Esophagus mucosa (tissue), 1 donor: Measurements from ENCODE around the gene IMMT. TPM values are rescaled to one million over a fixed set of nuclear protein-coding genes. Genes with fewer than 3 reads are reported as not detected.
A peak's percentile ranks its signal among the peaks of the same experiment; 100 is the strongest.
"Not testable (repeated sequence)": the region's sequence is repeated elsewhere in the genome, so short reads cannot be mapped to it uniquely, and the experiment has no call there.

Experiments used
- ATAC-seq: fragments of 200-7000 bp; cut with Tn5 transposase; one replicate; pipeline ENCODE4 v1.9.1; 2020
- total RNA-seq: library from RNA; stranded (reverse); gene quantifications from one replicate; pipeline ENCODE4 v1.2.4, GENCODE V29; 2023
- donor health status: DM: yes; HTN: yes; CAD: no.

IMMT gene
- 48.7 TPM for total RNA-seq

DNA sequence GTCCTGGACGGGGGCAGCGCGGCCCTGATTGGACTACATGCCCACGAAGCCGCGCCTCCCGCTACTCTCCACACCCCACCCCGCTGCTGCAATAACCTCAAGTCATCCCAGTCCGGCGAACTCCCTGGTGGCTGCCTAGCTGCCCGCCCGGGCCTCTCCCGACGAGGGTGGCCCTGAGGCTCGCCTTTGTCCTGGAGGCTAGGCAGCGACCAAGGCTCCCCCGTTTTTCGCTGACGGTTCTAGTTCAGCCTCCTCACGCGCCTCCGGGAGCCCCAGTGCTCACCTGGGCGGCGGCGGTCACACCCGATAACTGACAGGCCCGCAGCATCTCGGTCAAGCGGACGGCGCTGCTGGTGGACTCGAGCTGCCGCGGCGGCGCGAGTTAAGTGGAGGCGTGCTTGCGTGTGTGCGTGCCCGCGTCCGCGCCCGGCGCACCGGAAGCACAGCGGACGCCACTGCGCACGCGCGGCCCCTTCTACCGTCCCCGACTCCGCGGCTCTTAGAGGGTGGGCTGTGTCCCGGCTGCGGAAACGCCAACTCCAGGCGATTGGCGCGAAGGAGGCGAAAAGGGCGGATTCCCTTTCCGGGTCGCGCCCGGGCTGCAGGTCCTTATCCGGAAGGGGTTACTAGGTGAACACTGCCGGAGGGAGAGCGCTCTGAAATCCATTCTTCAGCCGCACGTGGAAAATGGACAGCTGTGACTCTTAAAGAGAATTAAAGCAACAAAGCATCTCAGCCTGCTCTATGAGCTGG lies at the start of gene IMMT:
TSS of gene IMMT (minus strand) at position 408 of the 753 bp plus-strand sequence. CDS start at position 328, 80 bp downstream.
- ATAC-seq, result peak; percentile 98

DNA sequence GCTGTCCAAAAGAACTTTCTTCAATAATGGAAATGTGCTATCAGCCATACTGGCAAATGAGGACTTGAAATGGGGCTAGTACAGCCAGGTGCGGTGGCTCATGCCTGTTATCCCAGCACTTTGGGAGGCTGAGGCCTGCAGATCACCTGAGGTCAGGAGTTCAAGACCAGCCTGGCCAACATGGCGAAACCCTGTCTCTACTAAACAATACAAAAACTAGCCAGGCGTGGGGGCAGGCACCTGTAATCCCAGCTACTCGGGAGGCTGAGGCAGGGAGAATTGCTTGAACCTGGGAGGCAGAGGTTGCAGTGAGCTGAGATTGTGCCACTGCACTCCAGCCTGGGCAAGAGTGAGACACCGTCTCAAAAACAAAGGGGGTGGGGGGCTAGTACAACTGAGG lies 49.5 kb upstream of the IMMT start:
- not testable (repeated sequence) for ATAC-seq

DNA sequence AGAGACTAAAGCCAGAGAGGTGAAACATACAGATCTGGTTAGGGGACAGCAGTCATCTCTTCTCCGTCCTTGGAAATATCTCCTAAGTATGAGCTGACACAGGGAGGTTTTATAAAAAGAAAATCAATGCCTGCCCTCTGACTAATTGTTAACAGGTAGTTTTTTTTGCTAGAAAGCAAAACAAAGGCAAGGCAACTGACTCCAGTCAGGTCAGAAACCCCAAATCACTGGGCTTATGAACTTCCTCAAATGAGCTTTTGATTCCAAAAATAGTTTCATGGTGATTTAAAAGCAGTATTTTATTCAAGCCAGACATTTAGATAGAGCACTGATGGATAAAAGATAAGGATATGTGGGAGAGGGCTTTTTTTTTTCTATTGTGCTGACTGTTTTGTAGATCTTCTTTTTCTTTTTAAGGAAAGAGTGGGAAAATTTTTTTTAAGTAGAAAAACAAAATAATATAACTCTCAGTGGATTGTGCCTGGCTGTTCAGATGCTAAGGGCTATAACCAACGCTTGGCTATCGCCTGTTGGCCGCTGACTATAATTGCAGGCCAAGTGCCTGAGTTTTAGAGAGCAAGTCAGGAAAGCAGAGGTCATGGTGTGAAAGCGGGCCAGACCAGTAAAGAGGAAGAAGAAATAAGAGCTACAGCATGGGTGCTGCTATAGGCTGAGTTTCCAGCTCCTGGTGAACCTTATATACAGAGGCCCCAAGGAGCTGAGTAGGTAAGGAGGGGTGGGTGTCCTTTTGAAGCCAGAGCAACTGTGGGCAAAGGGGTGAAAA lies 48.9 kb upstream of the IMMT start:
- ATAC-seq, result no peak

DNA sequence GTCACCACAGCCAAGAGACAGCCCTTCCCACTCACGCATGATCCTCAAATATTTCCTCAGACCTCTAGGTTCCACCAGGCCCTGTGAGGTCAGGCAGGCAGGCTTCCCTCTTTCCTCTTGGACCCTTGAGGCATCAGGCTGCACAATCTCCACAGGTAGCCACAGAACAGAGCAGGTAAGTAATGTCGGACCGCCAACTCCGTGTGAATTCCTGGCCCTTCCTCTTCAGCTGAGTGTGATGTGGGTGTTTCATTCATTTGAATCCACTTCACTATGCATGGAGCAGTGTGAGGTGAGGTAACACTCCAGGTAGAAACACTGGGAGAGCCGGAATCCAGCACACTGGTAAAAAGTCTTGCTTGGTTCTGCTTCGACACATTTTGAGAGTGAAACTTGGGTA lies 48.0 kb upstream of the IMMT start:
- ATAC-seq, result no peak

DNA sequence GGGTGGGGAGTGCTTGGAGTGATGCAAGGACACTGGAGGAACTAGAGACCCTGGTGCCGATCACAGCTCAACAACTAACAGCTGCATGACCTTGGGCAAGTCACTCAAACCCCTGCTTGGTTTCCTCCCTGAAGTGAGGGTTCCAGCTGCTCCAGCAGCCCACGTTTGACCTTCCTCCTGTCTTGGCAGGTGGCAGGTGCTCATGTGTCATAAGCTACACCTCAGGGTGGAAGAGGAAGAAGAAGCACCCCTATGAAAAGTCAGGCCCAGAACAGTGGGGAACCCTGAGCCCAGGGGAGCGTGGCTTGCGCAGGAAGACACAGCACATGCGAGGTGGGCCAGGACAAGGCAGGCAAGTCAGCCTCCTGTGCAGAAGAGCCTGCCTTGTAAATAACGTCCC lies 46.3 kb upstream of the IMMT start:
- no peak for ATAC-seq

DNA sequence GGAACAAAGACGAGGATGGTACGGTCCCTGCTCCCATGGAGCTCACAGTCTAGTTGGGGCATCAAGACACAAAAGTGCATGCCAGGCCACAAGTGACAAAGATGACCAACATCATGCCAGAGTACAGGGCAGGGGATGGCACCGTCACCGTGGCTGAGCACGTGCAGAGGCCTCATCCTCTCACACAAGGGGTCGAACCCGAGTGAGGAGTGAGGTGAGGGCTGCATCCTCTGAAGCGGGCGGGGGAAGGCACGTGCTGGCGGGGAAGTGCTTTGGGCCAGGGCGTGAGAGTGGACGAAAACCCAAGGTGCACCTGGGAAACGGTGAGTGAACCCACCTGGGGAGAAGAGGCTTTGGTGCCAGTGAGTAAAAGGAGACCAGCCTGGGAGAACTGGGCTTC lies 45.0 kb upstream of the IMMT start:
- ATAC-seq, result no peak

DNA sequence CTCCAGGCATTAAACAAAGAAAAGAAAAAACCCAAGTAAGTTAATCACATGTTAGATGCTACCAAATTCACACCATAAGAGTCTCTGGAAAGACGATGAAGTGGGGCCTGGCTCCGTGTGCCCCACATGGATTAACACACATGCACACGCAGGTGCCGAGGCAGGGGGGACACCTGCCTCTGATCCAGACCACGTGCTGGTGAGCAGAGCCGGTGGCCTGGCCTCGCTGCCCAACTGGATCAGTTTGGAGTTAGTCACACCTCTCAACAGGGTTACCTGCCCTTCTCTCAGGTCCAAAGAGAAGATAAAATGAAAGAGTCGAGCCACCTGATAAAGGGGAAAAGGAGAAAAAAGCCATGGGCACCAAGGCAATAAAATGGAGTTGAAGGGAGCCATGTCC lies 44.5 kb upstream of the IMMT start:
- ATAC-seq, result no peak

DNA sequence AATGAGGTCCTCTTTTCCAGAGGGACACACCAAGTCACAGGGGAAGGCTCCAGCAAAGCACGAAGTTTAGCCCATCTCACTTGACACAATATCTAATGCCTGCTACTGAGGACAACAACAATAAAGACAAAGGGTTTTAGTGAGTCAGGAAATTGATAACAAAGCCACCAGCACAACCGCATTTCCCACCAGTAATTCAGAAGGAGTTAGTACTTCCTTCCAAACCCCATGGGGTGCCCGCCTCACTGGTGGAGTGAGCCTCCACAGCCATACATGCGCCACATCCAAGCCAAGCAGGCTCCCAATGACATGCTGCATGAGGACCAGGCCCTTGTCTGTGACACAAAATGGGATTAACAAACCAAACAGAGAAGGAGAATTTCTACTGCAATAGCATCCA lies 44.1 kb upstream of the IMMT start:
- ATAC-seq, result no peak

DNA sequence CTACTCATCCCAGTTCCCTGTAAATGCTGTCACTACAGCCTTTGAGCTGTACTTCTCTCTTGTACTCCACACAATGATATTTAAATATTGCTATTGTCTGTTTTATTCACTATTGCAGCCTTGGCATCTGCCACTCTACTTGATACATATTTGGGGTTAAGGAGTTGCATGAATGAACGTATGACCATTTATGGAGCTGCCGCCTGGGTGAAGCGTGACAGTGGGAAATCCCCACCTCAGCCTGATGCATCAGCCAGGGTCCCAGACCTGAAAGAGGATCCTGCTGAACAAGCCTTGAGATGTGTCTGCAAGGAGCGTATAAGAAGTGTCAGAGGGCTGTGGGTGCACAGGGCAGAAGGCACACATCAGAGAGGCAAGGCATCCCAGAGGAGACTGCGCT lies 43.1 kb upstream of the IMMT start:
- peak; percentile 39 for ATAC-seq

DNA sequence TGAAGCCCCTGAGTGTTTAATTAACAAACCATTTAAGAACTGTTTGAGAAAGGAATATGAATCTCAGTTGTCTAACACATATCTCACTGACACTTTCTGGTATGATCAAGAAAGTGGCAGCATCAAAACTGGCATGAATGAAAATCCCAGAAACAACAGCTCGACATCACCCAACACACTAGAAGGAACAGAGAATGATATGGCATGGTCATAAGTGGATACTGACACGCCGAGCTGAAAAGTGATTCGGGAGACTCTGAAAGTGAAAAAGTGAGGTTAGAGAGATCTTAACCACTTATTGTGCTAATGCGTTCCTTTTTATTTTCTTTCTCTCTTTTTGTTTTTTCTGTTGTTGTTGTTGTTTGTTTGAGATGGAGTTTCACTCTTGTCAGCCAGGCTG lies 41.9 kb upstream of the IMMT start:
- no peak for ATAC-seq

DNA sequence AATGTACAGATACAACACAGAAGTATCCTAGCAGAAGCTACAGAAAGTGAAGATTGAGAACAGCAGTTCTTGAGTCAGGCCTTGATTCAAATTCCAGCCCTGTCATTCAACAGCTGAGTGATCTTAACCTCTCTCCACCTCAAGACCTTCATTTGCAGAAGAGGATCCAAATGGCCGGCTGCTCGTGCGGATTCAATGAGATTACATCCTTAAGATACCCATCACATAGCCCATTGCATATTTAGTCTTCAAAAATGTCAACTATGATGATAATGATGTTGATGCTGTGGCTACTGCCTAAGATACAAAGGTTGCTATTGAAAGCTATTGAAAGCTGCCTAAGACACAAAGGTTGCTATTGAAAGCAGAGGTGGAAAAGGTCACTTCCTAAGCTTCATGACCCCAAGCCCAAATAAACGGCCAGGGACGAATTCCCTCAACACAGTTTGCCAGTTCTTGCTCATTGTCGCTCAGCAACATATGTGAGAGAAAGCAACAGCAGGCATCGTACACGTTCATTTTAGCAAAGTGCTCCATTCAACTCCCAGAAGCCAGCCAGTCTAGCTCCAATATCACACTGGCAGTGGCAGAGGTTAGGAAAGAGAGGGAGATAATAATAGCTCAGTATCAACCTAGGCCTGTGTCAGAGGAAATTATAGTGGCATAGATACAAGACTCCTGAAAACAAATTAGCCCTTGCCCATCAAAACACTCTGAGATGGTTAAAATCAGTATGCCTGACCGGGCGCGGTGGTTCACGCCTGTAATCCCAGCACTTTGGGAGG lies 40.1 kb upstream of the IMMT start:
- no peak for ATAC-seq

DNA sequence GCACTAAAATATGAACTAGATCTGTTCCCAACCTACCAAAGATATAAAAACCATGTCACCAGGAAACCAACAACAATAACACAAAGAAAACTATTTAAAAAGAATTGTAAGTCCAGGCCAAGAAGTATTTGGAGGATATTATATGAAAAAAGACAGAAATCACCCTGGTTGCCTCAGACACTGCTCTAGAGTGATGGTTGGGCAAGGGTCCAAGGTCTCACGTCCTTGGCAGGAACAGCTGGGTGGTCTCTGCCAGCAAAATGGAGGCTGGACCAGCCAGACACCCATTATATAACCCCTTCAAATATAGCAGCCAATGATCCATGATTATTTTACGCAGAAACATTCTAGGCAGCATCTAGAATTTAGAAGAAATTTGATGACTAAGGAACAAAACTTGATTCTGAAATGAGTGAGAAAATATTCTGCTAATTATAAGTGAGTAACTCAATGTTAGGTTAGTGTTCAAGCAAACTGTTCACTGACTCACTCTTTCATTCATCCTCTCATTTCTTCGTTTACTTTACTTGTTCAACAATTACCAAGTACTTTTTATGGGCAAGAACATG lies 39.4 kb upstream of the IMMT start:
- ATAC-seq, result no peak

DNA sequence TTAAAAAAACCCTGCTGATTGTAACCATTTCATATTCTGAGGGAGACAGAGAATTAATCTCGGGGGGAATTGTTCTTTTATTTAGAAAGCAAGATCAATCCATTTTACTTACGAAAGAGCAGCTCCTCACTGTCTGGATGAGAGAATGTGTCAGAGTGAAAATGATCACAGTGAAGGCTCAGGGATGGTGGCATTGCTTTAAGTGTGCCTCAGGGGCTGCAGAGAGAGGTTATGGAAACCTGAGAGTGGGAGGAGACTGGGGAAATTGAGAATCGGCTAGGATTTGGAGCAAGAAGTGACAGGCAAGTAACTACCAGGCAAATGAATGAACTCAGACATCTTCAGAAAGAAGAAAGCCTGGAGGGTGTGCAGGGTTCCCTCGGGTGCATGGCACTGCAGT lies 38.2 kb upstream of the IMMT start:
- no peak for ATAC-seq

DNA sequence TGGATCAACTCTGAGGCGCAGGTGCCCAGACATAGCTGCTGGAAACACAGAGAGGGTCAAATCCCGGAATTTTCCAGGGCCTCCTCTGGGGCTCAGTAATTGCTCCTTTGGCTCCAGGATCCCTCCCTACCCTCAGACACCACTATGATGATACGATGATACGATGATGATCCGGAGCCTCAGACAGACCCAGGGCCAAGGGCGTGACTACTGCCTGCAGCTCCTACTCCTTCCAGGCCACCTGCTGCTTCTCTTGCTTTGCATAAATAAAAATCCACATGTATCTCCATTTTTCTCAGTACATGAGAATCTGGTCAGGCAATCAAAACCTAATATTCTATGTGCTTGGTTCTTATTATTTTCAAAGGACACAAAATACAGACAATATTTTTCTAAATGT lies 37.6 kb upstream of the IMMT start:
- ATAC-seq, result no peak

DNA sequence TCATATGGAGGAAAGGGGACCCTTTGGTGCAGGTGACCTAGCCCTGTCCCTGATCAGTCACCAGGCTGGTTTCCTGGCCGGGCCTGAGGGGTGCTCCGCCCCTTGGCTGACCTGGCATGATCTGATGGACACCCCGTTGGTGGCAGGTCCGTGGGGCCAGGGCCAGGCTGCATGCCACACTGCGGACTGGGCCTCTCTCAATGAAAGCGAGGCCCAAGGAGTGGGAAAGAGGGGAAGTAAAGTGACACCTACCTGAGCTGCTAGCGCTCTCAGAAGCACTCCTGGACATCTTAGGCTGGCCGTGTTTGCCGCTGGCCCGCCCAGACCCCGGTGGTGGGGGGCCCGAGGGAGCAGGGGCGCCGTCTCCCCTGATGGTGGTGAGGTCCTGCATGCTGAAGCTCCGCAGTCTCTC lies 37.1 kb upstream of the IMMT start:
- ATAC-seq, result no peak

DNA sequence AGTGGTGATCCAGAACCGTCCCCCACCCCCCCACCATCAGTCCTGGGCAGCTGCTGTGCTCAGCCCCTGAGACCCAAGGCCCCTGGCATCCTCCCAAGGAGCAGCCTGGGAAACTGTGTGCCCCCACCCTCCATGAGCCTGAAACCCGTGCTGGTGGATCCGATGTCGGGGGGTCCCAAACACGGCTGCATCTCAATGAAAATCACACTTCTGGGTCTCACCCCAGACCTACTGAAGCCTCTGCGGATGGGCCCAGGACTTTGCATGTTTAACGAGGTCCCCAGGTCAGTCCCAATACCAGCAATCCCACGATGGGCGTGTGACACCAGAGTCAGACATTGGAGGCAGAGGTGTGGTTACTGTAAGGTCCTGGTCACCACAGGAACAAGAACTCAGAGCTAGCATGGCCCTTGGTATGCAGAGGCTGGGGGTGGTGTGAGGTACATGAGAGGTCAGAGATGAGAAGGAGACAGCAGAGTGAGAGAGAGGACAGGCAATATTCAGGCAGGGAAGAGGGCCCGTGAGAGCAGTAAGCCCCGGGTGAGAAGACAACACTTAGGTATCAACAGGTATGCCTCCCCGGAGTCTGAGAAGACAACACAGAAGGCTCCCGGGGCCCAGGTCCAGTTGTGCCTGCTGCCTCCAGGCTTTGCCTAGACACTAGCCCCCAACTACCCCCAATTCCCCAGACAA lies 36.6 kb upstream of the IMMT start:
- ATAC-seq, result no peak

DNA sequence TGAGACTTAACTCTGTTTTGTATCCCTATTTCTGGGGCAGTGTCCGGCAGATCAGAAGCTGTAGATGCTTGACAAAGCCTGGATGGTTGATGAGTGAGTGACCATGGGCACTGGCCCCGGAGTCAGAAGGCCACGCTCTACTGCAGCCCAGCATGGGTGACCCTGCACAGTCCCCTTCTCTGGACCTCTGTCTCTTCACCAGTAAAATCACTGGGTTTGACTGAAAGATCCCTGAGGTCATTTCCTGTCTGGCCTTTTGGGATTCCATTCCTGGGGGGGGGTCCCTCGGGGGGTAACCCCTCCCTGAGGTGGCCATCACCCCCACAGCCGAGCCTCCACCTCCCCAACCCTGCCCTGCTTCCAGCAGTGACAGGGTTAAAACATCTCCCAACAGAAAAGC lies 35.7 kb upstream of the IMMT start:
- no peak for ATAC-seq

DNA sequence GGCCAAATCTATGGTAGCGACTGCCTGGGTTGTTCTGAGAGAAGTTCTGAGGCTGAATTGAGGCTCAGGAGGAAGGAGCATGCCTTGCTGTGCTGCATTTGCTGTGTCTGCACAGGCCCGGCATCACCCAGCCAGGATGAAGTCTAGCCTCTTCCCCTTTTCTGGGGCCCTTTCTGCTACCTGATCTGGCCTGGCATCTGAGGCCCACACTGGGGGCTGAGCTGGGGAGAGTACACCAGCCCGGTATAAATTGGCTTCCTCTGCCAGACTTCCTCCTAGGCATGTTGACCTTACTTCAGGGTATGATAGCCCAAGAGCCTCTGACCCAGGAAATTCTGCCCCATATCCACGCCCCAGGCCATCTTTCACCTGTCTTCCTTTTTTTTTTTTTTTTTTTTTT lies 34.0 kb upstream of the IMMT start:
- ATAC-seq, result peak; percentile 10

DNA sequence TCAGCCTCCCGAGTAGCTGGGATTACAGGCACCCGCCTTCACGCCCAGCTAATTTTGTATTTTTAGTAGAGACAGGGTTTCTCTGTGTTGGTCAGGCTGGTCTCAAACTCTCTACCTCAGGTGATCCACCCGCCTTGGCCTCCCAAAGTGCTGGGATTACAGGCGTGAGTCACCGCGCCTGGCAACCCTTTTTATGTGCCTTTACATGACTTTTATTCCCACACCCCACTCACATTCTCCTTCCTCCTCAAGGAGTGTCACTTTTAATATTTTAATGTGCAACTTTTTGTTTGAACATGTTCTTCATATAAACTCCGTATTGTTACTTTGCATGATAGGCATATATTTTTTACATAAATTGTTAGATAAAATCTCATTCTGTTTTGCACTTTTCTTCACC lies 33.3 kb upstream of the IMMT start:
- peak; percentile 44 for ATAC-seq

DNA sequence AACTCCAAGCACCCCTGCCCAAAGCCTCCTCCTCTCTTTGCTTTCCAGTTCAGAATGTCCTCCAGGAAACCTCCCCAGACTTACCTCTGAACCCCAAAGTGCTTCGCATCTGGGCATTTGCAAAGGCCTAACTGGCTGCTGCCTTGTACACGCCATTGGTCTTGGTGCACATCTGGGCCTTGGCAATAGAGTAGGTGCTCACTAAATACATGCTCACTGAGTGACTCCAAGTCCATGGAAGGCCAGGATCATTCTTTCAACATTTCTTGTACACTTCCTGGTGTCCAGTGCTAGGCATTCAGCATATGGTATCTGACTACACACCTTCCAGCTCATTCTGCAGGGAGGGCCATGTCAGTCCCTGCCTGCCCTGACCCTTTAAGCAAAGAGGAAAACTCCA lies 32.4 kb upstream of the IMMT start:
- ATAC-seq, result no peak

DNA sequence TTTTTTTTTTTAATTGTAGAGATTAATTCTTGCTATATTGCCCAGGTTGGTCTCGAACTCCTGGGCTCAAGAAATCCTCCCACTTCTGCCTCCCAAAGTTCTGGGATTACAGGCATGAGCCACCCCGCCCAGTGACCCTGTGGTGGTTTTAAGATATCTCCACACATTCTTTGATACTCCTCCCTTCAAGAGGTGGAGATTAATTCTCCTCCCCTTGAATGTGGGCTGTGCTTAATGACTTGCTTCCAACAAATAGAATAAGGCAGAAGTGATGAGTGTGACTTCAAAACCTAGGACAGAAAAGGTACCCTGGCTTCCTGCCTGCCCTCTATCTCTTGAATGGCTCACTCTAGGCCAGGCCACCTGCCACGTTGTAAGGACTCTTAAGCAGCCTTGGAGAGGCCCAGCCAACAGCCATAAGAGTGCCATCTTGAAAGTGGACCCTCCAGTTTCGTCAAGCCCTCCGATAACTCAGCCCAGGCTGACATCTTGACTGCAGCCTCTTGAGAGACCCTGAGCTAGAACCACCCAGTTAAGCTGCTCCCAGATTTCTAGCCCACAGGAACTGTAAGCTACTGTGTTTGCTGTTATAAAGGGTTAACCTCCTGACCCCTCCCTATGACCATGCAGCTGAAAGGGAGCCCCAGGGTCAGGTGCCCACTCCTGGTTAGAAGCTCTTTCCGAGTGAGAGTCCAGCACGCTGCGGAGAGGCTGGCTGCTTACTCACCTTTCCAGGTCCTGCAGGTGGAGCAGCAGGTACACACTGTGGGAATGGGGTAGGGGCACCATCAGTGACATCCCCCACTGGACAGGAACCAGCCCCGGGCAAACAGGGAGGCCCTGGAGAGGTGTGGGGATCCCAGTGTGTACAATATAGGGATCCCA lies 31.6 kb upstream of the IMMT start:
- no peak for ATAC-seq
